Islet of Langerhans (tissue), 1 donor: Measurements from ENCODE around the gene POM121L12.

Source experiments
- FAIRE-seq: peaks from one replicate; lab custom pipeline; 2011; peaks lifted over from hg19 to GRCh38; lab: Jason Lieb, UNC

Gene POM121L12

GRCh38 chr7:53035499-53036412 is at the start of gene POM121L12:
POM121L12 (plus strand) TSS chr7:53035633; CDS start chr7:53035672, 39 bp downstream.
- no peak for FAIRE-seq

GRCh38 chr7:52992001-52992400 is 43.4 kb upstream of the POM121L12 start:
- FAIRE-seq: no peak

- no peak for FAIRE-seq
Observed at GRCh38 chr7:52992479-52993162, 42.8 kb upstream of the POM121L12 start.

- FAIRE-seq: no peak
Observed at GRCh38 chr7:52995676-52996075, 39.8 kb upstream of the POM121L12 start.

- FAIRE-seq: no peak
Observed at GRCh38 chr7:53001221-53001620, 34.2 kb upstream of the POM121L12 start.

- FAIRE-seq: no peak
Observed at GRCh38 chr7:53002389-53002788, 33.0 kb upstream of the POM121L12 start.

GRCh38 chr7:53003653-53004445 is 31.6 kb upstream of the POM121L12 start:
- FAIRE-seq: no peak

GRCh38 chr7:53013925-53014324 is 21.5 kb upstream of the POM121L12 start:
- FAIRE-seq: no peak

- FAIRE-seq: no peak
Observed at GRCh38 chr7:53015463-53015862, 20.0 kb upstream of the POM121L12 start.

- FAIRE-seq: no peak
Observed at GRCh38 chr7:53022893-53023292, 12.5 kb upstream of the POM121L12 start.

- no peak for FAIRE-seq
Observed at GRCh38 chr7:53048638-53049037, 13.2 kb downstream of the POM121L12 start.

- FAIRE-seq: no peak
Observed at GRCh38 chr7:53050433-53050832, 15.0 kb downstream of the POM121L12 start.

- FAIRE-seq: no peak
Observed at GRCh38 chr7:53059591-53059990, 24.2 kb downstream of the POM121L12 start.

- FAIRE-seq: no peak
Observed at GRCh38 chr7:53060066-53060465, 24.6 kb downstream of the POM121L12 start.

GRCh38 chr7:53062796-53063195 is 27.4 kb downstream of the POM121L12 start:
- FAIRE-seq: no peak

GRCh38 chr7:53068673-53069072 is 33.2 kb downstream of the POM121L12 start:
- FAIRE-seq: no peak

- no peak for FAIRE-seq
Observed at GRCh38 chr7:53070883-53071282, 35.5 kb downstream of the POM121L12 start.
